NB4 (cell line): ENCODE results near the gene MYO15A.

ENCODE experiments used
- POLR2A ChIP-seq: IDR thresholded peaks from 2 replicates; pipeline ENCODE4 v1.6.1; 2011; ENCODE audit warnings: mild to moderate bottlenecking; ENCODE audit not compliant: insufficient read length; ENCODE audit errors: extremely low read depth
- TF ChIP-seq, protein P1 (sequence below): IDR thresholded peaks from one replicate; pipeline ENCODE4 v1.5.1; 2012; ENCODE audit warnings: low read depth, low read length

DNA sequence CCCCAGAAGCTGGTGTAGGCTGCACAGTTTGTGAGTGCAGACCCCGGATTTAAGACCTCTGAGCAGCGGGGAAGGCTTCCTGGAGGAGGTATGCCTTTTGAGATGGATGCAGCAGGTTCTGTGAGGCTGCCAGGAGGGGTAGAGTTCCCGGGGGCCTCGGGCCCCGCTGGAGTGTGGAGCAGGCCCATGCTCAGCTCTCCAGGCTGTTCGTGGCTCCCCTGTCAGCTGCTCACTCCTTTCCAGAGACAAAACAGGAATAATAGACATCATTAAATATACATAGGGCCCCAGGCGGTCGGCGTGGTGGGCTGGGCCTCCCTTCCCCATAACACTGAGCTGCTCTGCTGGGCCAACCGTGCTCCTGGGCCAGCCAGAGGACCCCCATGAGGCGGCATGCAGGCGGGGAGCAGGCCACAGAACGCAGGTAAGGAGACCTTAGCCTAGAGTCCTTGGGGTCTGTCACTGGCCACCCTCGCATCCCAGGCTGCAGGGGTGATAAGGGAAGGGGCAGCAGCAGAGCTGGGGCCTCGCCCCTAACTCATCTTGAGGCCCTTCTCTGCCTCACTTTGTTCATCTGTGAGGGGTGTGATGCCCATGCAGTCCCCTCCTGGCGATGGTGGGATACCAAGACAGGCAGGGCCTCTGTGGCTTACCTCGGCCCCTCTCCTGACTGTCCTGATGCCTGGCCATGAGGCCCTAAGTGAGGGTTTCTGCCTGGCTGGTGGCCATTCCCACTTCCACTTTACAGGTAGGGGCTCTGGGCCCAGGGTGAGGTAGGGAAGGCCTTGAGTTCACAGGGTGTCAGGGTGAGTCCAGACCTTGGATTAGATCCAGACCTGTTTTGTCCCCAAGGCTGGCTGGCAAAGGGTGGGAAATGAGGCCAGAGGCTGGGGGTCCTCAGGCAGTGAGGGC is at the start of gene MYO15A:
- TF ChIP-seq, protein P1, sequence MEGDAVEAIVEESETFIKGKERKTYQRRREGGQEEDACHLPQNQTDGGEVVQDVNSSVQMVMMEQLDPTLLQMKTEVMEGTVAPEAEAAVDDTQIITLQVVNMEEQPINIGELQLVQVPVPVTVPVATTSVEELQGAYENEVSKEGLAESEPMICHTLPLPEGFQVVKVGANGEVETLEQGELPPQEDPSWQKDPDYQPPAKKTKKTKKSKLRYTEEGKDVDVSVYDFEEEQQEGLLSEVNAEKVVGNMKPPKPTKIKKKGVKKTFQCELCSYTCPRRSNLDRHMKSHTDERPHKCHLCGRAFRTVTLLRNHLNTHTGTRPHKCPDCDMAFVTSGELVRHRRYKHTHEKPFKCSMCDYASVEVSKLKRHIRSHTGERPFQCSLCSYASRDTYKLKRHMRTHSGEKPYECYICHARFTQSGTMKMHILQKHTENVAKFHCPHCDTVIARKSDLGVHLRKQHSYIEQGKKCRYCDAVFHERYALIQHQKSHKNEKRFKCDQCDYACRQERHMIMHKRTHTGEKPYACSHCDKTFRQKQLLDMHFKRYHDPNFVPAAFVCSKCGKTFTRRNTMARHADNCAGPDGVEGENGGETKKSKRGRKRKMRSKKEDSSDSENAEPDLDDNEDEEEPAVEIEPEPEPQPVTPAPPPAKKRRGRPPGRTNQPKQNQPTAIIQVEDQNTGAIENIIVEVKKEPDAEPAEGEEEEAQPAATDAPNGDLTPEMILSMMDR = no peak
- TF ChIP-seq POLR2A = no peak
